Body of pancreas (tissue), 4 donors: Measurements from ENCODE around the gene SYNGR2. TPM values are rescaled to one million over a fixed set of nuclear protein-coding genes. Genes with fewer than 3 reads are reported as not detected.

Experiments
- ATAC-seq: fragments of 150-250 bp; one replicate; pipeline ENCODE4 v1.9.1; 2016
- DNase-seq, 4 donors: peaks; one replicate each; pipeline ENCODE4 v3.0.0-alpha.2; 2019
- H3K27ac ChIP-seq, 4 donors: fragments of 200-600 bp; sonication (generic); 1 replicate in 3 of 4; 2 replicates in 1 of 4; pipeline versions ENCODE4 v1.5.1 to v1.6.1; 2016 to 2019; ENCODE audit warnings: mild to moderate bottlenecking in 1 of 4, mixed read lengths in 1 of 4, moderate library complexity in 1 of 4
- H3K27me3 ChIP-seq, 2 donors: fragments of 200-600 bp; sonication (generic); one replicate each; pipeline ENCODE4 v1.6.0; 2016; ENCODE audit warnings: mild to moderate bottlenecking in 1 of 2
- H3K36me3 ChIP-seq, 2 donors: fragments of 200-600 bp; sonication (generic); replicated peaks in 1 of 2; 2 replicates each; pipeline ENCODE4 v1.5.1; 2016; ENCODE audit warnings: low read depth in 2 of 2; ENCODE audit not compliant: insufficient read depth in 1 of 2
- H3K4me1 ChIP-seq: fragments of 200-600 bp; sonication (generic); one replicate; pipeline ENCODE4 v1.6.0; 2016
- H3K4me3 ChIP-seq, 2 donors: fragments of 200-600 bp; sonication (generic); 1 replicate in 1 of 2; 2 replicates in 1 of 2; pipeline ENCODE4 v1.5.1; 2016 to 2019
- H3K9me3 ChIP-seq, 3 donors: fragments of 200-600 bp; sonication (generic); 1 replicate in 2 of 3; 2 replicates in 1 of 3; pipeline ENCODE4 v1.5.1; 2016
- POLR2A ChIP-seq, 3 donors: fragments of 450-650 bp; IDR thresholded peaks; one replicate each; pipeline ENCODE4 v1.6.1; 2016; ENCODE audit warnings: antibody characterized with exemption in 3 of 3, mild to moderate bottlenecking in 2 of 3
- WGBS, 2 donors: methylation state at CpG; one replicate each; pipeline ENCODE4 v1.1.5; 2017; 5-methylcytosine and 5-hydroxymethylcytosine counted together
- intact Hi-C: fragments of 100-400 bp; cut with DNase I; formaldehyde crosslinking; loops from one replicate; pipeline ENCODE4 v1.15.1; 2023
- small RNA-seq: library from RNA; depleted of rRNA; stranded (forward); fragments of <200 nt; gene quantifications from one replicate; pipeline ENCODE3, GENCODE V24; 2016
- total RNA-seq, 2 donors: library from RNA; depleted of rRNA; stranded (reverse); fragments of >200 nt; gene quantifications; one replicate each; pipeline ENCODE4 v1.1.0, GENCODE V29; 2016
- TF ChIP-seq, protein P1 (sequence below), 7 experiments: fragments of 450-650 bp in 4 of 7; fragments of 200-600 bp in 3 of 7; sonication (generic) in 3 of 7; IDR thresholded peaks; one replicate each; pipeline ENCODE4 v1.5.1; 2016 to 2019; ENCODE audit warnings: antibody characterized with exemption in 7 of 7

The SYNGR2 gene
- total RNA-seq, 2 donors from 2014 or later = 68.6 to 86.4 TPM

DNA sequence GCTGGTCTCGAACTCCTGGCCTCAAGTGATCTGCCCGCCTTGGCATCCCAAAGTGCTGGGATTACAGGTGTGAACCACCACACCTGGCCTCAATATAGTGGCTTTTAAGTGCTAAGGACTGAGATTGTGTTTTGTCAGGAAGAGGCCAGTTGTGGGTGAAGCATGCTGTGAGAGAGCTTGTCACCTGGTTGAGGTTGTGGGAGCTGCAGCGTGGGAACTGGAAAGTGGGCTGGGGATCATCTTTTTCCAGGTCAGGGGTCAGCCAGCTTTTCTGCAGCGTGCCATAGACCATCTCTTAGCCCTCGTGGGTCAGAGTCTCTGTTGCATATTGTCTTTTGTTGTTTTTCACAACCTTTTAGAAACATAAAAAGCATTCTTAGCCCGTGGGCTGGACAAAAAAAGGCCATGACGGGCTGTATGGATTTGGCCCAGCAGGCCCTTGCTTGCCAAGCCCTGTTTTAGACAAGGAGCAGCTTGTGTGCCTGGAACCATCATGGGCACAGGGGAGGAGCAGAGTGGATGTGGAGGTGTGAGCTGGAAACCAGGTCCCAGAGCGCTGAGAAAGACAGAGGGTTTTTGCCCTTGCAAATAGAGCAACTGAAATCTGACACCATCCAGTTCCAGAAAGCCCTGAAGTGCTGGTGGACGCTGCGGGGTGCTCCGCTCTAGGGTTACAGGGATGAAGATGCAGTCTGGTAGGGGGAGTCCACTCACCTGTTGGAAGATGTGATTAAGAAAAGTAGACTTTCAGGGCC lies 51.2 kb downstream of the SYNGR2 start:
- H3K36me3 ChIP-seq = no peaks in the 10 kb centered on the region
- TF ChIP-seq, protein P1, sequence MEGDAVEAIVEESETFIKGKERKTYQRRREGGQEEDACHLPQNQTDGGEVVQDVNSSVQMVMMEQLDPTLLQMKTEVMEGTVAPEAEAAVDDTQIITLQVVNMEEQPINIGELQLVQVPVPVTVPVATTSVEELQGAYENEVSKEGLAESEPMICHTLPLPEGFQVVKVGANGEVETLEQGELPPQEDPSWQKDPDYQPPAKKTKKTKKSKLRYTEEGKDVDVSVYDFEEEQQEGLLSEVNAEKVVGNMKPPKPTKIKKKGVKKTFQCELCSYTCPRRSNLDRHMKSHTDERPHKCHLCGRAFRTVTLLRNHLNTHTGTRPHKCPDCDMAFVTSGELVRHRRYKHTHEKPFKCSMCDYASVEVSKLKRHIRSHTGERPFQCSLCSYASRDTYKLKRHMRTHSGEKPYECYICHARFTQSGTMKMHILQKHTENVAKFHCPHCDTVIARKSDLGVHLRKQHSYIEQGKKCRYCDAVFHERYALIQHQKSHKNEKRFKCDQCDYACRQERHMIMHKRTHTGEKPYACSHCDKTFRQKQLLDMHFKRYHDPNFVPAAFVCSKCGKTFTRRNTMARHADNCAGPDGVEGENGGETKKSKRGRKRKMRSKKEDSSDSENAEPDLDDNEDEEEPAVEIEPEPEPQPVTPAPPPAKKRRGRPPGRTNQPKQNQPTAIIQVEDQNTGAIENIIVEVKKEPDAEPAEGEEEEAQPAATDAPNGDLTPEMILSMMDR (IDR thresholded peaks at IDR 0.05) = no peak
- no peak for TF ChIP-seq POLR2A (IDR thresholded peaks at IDR 0.05)
- H3K4me3 ChIP-seq = no peak overlapping the region
- no peaks in the 10 kb centered on the region for H3K9me3 ChIP-seq
- DNase-seq (no peak), ATAC-seq (no peak)
- H3K27me3 ChIP-seq = no peaks in the 10 kb centered on the region
- no peak overlapping the region for H3K27ac ChIP-seq
- no peaks in the 10 kb centered on the region for H3K4me1 ChIP-seq
- intact Hi-C loops = no loop called here
- 89 to 91% methylated on average over 9 to 11 of the region's 11 CpGs for WGBS, 2 donors

Small RNA genes lying within 50 kb of the gene (small RNA-seq; reads per million reads assigned to genes)
- gene AC087645.1 = not detected

Other genes starting within 250 kb of the SYNGR2 start
- 10 to 100 TPM in 1 of 2 donors, 1 to 10 TPM in 1; 4.9 to 13.5 TPM for gene TNRC6C, start 209.9 kb upstream of the SYNGR2 start, total RNA-seq
- 10 to 100 TPM; 21.0 to 32.3 TPM for gene TMC6, start 39.8 kb upstream of the SYNGR2 start, total RNA-seq
- 1 to 10 TPM; 1.6 to 3.3 TPM for gene TMC8, start 37.8 kb upstream of the SYNGR2 start, total RNA-seq
- gene C17orf99, start 22.2 kb upstream of the SYNGR2 start, total RNA-seq = not detected
- gene TK1, start 18.5 kb downstream of the SYNGR2 start, total RNA-seq = 1 to 10 TPM in 1 of 2 donors, under 1 TPM in 1; 0.66 to 4.9 TPM
- gene AFMID, start 18.8 kb downstream of the SYNGR2 start, total RNA-seq = 10 to 100 TPM; 78.9 to 94.6 TPM
- not detected for gene BIRC5, start 45.7 kb downstream of the SYNGR2 start, total RNA-seq
- gene TMEM235, start 63.0 kb downstream of the SYNGR2 start, total RNA-seq = not detected
- 10 to 100 TPM; 21.0 to 63.9 TPM for gene SOCS3, start 191.5 kb downstream of the SYNGR2 start, total RNA-seq
- 10 to 100 TPM; 17.1 to 30.4 TPM for gene PGS1, start 210.1 kb downstream of the SYNGR2 start, total RNA-seq